GM19043 (cell line): Measurements from ENCODE around the gene DDX25.

Experiments
- ATAC-seq: cut with Tn5 transposase; IDR thresholded peaks from one replicate; pipeline ENCODE4 v1.9.1; 2021; ENCODE audit warnings: low read depth; ENCODE audit not compliant: unreplicated experiment

Gene DDX25

DNA sequence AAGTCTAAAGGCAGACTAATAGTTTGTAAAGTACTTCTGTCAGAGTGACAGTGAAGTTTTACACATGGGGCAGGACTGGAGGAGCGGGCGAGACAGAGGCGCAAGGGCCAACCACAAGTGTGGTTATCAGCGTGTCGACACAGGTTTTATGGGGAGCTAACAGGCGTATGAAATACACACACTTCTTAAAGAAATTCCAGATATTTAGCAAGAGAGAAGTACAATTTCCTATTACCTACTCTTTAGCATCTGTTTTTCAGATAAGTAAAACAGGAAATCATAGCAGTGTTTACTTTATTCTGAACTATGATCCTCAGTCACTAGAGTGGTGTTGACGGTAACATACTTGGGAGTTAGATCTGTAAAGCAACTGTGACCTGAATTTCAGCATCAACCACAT is 64.0 kb downstream of the DDX25 start:
- no peak for ATAC-seq

DNA sequence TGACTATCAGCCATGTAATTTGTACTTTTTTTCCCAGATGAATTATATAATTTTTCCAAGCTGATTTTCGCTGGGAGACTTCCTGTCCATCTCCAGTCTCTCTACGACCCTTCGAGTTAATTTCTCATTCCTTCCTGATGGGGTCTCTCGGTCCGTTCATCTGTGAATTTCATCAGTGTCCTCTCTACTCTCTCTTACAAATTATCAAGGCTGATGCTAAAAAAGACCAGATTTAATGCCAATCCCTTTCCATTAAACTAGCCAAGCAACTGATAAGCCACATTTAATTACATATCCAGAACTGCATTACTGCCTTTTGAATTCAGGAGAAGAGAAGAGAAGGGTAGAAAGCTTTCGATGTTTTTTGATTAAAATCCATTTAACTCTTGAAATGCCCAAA is 67.3 kb downstream of the DDX25 start:
- ATAC-seq: no peak

DNA sequence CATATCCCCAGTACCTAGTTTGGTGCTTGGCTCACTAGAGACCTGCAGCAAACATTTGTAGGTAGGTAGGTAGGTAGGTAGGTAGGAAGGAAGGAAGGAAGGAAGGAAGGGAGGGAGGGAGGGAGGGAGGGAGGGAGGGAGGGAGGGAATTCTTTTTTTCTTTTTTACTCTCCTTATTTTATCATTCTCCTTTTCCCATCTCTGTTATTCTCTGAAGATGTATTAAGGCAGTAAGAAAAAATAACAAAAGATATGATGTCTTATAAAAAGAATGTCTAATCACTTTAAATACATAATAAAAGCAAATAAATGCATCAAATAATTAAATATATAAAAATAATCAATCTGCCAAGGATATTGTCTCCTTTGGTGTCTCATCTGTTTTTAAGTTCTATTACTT is 70.0 kb downstream of the DDX25 start:
- no peak for ATAC-seq

DNA sequence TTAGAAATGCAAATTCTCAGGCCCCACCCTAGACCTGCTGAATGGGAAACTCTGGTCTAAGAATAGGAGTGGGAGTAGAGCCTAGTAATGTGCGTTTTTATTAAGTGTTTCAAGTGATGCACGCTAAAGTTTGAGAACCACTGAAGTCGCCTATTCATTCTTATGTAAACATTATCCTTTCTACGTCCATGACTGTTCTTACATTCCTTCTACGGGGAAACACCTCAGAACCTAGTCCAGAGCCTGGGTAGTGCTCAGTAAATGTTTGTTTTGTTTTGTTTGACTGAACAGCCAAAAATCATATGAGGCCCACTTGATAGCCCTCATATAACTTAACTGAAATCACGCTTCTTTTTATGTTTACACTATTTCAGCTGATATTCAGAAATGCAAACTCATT is 71.3 kb downstream of the DDX25 start:
- ATAC-seq: no peak

DNA sequence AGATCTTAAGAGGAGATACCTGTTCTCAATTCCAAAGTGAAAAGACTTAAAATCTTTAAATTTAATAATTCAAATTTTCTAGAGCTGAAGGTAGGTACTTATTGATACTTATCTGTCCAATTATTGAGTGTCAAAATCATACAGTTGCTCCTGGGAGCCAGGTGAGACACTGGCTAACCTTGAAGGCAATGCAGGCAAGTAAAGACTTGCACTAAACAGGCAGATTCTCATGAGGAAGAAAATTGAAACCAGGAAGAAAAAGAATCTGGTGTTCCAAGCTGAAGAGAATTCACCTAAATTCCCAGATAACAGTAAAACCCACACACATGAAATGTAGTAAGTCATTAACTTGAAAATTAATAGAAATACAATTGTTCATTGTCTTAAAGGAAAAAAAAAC is 71.8 kb downstream of the DDX25 start:
- ATAC-seq: no peak

DNA sequence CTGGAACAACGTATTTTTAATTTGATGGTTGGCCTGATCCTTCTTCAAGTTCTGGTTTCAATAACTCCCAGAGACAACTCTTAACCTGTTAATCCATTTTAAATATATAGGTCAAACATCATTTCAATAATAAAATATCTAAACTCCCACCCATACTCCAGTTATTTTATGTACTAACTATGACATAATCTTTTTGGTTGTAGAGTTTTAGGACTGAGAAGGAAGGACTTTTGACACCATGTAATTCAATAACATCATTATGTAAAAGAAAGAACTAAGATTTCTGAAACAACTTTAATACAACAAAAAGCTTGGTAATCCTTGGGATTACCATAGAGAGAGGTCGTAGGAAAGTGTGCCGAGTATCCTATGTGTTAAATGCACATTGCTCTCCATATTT is 73.0 kb downstream of the DDX25 start:
- ATAC-seq: no peak

DNA sequence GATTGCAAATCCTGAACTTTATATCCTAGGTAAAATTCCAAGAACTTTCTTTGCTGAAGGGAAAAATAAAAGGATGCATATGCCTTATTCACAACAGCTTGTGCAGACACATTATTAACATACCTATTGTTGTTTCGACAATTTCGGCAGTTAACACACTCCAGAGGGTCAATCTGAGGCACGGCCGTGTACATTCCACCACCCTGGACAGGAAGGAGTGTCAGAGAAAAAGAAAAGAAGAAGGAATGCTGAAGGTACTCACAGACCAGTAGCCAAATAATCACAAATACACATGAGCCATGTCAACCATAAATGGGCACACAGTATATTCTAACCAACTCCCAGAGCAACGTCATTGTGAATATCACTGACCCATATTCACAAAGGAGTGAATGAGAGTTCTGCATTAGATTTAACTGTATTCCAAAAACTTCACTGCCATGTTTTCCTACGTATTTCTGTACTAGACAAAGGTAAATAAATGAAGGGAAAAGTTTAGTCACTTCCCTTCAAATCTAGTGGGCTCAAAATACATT is 73.9 kb downstream of the DDX25 start:
- no peak for ATAC-seq
